Peyer's patch (tissue), 4 donors: Measurements from ENCODE around the gene FOXD2. TPM values are rescaled to one million over a fixed set of nuclear protein-coding genes. Genes with fewer than 3 reads are reported as not detected.

ENCODE experiments used
- DNase-seq, 3 donors: peaks; one replicate each; pipeline ENCODE4 v3.0.0-alpha.2; 2017 to 2019
- H3K27ac ChIP-seq, 4 donors: fragments of 200-600 bp; sonication (generic); one replicate each; pipeline ENCODE4 v1.5.1; 2016 to 2019
- H3K27me3 ChIP-seq, 2 donors: fragments of 200-600 bp; sonication (generic); one replicate each; pipeline ENCODE4 v1.5.1; 2019
- H3K36me3 ChIP-seq, 3 donors: fragments of 200-600 bp; sonication (generic); one replicate each; pipeline ENCODE4 v1.5.1; 2016 to 2019
- H3K4me1 ChIP-seq, 4 donors: fragments of 200-600 bp; sonication (generic); one replicate each; pipeline ENCODE4 v1.5.1; 2016 to 2019
- H3K4me3 ChIP-seq, 4 donors: fragments of 200-600 bp; sonication (generic); 1 replicate in 3 of 4; 2 replicates in 1 of 4; pipeline ENCODE4 v1.5.1; 2016 to 2019; ENCODE audit warnings: mild to moderate bottlenecking in 1 of 4
- H3K9me3 ChIP-seq, 4 donors: fragments of 200-600 bp; sonication (generic); one replicate each; pipeline ENCODE4 v1.5.1; 2016 to 2019; ENCODE audit warnings: mild to moderate bottlenecking in 1 of 4
- CTCF ChIP-seq, 6 experiments: fragments of 450-650 bp in 4 of 6; fragments of 200-600 bp in 2 of 6; sonication (generic) in 1 of 6; IDR thresholded peaks; one replicate each; pipeline ENCODE4 v1.5.1; 2017 to 2019; ENCODE audit warnings: antibody characterized with exemption in 6 of 6, mild to moderate bottlenecking in 3 of 6, moderate library complexity in 1 of 6
- POLR2A ChIP-seq, 2 donors: fragments of 450-650 bp; IDR thresholded peaks; one replicate each; pipeline ENCODE4 v1.5.1; 2017; ENCODE audit warnings: antibody characterized with exemption in 2 of 2, mild to moderate bottlenecking in 2 of 2, moderate library complexity in 2 of 2
- total RNA-seq, 4 donors: library from RNA; depleted of rRNA; stranded (reverse); fragments of >200 nt; gene quantifications; one replicate each; pipeline ENCODE4 v1.1.0, GENCODE V29; 2016

The FOXD2 gene
- total RNA-seq, 4 donors from 2014 or later, result 1.1 to 1.5 (median 1.3) TPM; not detected in 1

GRCh38 chr1:47444562-47445465 is 7.0 kb downstream of the FOXD2 start:
- peaks cover 0 to 14% (median 7%) of the 10 kb centered on the region in 4 donors for H3K4me1 ChIP-seq
- H3K27me3 ChIP-seq, result peaks cover 0 to 44% of the 10 kb centered on the region in 2 donors
- H3K4me3 ChIP-seq, result peak overlapping the region in 3 of 4 donors; percentile 29 to 48 (median 35)
- TF ChIP-seq CTCF (IDR thresholded peaks at IDR 0.05), result no peak
- TF ChIP-seq POLR2A (IDR thresholded peaks at IDR 0.05), result no peak
- H3K9me3 ChIP-seq, result peaks cover 0 to 7% (median 0%) of the 10 kb centered on the region in 4 donors
- peak in 2 of 3 donors; percentile 48 to 69 for DNase-seq
- H3K27ac ChIP-seq, result no peak overlapping the region
- no peaks in the 10 kb centered on the region for H3K36me3 ChIP-seq

- DNase-seq, result no peak
- TF ChIP-seq CTCF (IDR thresholded peaks at IDR 0.05) (no peak), POLR2A (IDR thresholded peaks at IDR 0.05) (no peak)
- peaks cover 0 to 7% (median 0%) of the 10 kb centered on the region in 4 donors for H3K9me3 ChIP-seq
- H3K27ac ChIP-seq, result no peak overlapping the region
- peaks cover 0 to 44% of the 10 kb centered on the region in 2 donors for H3K27me3 ChIP-seq
- H3K36me3 ChIP-seq, result no peaks in the 10 kb centered on the region
- peaks cover 0 to 14% (median 7%) of the 10 kb centered on the region in 4 donors for H3K4me1 ChIP-seq
- no peak overlapping the region for H3K4me3 ChIP-seq
Observed at GRCh38 chr1:47445823-47446550, 8.1 kb downstream of the FOXD2 start.

GRCh38 chr1:47448462-47449222 is 10.8 kb downstream of the FOXD2 start:
- no peak overlapping the region for H3K4me3 ChIP-seq
- H3K27ac ChIP-seq, result no peak overlapping the region
- H3K36me3 ChIP-seq, result no peaks in the 10 kb centered on the region
- H3K4me1 ChIP-seq, result peaks cover 0 to 14% (median 7%) of the 10 kb centered on the region in 4 donors
- TF ChIP-seq CTCF (IDR thresholded peaks at IDR 0.05), result no peak
- no peak for TF ChIP-seq POLR2A (IDR thresholded peaks at IDR 0.05)
- peaks cover 0 to 7% (median 0%) of the 10 kb centered on the region in 4 donors for H3K9me3 ChIP-seq
- H3K27me3 ChIP-seq, result peaks cover 0 to 25% of the 10 kb centered on the region in 2 donors
- no peak for DNase-seq

- peaks cover 0 to 13% of the 10 kb centered on the region in 2 donors for H3K27me3 ChIP-seq
- TF ChIP-seq POLR2A (IDR thresholded peaks at IDR 0.05) (no peak), CTCF (IDR thresholded peaks at IDR 0.05) (peak in 4 of 6 experiments; percentile 29 to 62 (median 56))
- DNase-seq, result peak in 2 of 3 donors; percentile 64 to 76
- no peak overlapping the region for H3K4me3 ChIP-seq
- H3K27ac ChIP-seq, result no peak overlapping the region
- no peaks in the 10 kb centered on the region for H3K36me3 ChIP-seq
- H3K4me1 ChIP-seq, result peaks cover 0 to 6% (median 2%) of the 10 kb centered on the region in 4 donors
- H3K9me3 ChIP-seq, result peaks cover 0 to 4% (median 0%) of the 10 kb centered on the region in 4 donors
Observed at GRCh38 chr1:47449822-47450552, 12.1 kb downstream of the FOXD2 start.
